ENCODE measurements around the gene TFAP2D. TPM values are rescaled to one million over a fixed set of nuclear protein-coding genes. Genes with fewer than 3 reads are reported as not detected.

Gene TFAP2D
- total RNA-seq, 1 donor from 2014 or later: not detected

- DNase-seq (no peak), ATAC-seq (ENCODE audit: low read depth) (no peak)
- Mint-ChIP-seq H3K27ac (no peak overlapping the region), H3K27me3 (peaks cover 6% of the 10 kb centered on the region), H3K9me3 (peaks cover 1% of the 10 kb centered on the region), H3K4me3 (no peak overlapping the region), H3K36me3 (ENCODE audit: low read depth) (no peaks in the 10 kb centered on the region), H3K4me1 (no peaks in the 10 kb centered on the region)
- ChIA-PET POLR2A (no interaction called here), CTCF (no interaction called here)
- intact Hi-C loops (cut with micrococcal nuclease): no loop called here
- TF ChIP-seq CTCF (IDR thresholded peaks at IDR 0.05): no peak
Measured at GRCh38 chr6:50785921-50786320, 72.6 kb downstream of the TFAP2D start.

GRCh38 chr6:50791900-50792508, 78.7 kb downstream of the TFAP2D start:
- ATAC-seq (ENCODE audit: low read depth): no peak
- ChIA-PET POLR2A (no interaction called here), CTCF (no interaction called here)
- TF ChIP-seq CTCF (IDR thresholded peaks at IDR 0.05): no peak
- Mint-ChIP-seq H3K36me3 (ENCODE audit: low read depth) (no peaks in the 10 kb centered on the region), H3K27me3 (peaks cover 3% of the 10 kb centered on the region), H3K9me3 (peaks cover 6% of the 10 kb centered on the region), H3K27ac (no peak overlapping the region), H3K4me3 (no peak overlapping the region), H3K4me1 (peaks cover 4% of the 10 kb centered on the region)
- no peak for DNase-seq
- intact Hi-C loops (cut with micrococcal nuclease): no loop called here

- H3K27ac Mint-ChIP-seq: no peak overlapping the region
- ChIA-PET POLR2A (no interaction called here), CTCF (no interaction called here)
- ATAC-seq (ENCODE audit: low read depth): no peak
- peaks cover 6% of the 10 kb centered on the region for H3K9me3 Mint-ChIP-seq
- H3K36me3 Mint-ChIP-seq (ENCODE audit: low read depth): no peaks in the 10 kb centered on the region
- H3K4me3 Mint-ChIP-seq: no peak overlapping the region
- TF ChIP-seq CTCF (IDR thresholded peaks at IDR 0.05): no peak
- no peak for DNase-seq
- H3K4me1 Mint-ChIP-seq: peaks cover 4% of the 10 kb centered on the region
- intact Hi-C loops (cut with micrococcal nuclease): no loop called here
- H3K27me3 Mint-ChIP-seq: peaks cover 3% of the 10 kb centered on the region
Measured at GRCh38 chr6:50792771-50793170, 79.4 kb downstream of the TFAP2D start.

- Mint-ChIP-seq H3K27me3 (no peaks in the 10 kb centered on the region), H3K4me3 (no peak overlapping the region)
- CTCF ChIA-PET: no interaction called here
Measured at GRCh38 chr6:50795574-50795973, 82.2 kb downstream of the TFAP2D start.

GRCh38 chr6:50804283-50804682, 91.0 kb downstream of the TFAP2D start:
- no peak overlapping the region for H3K27ac Mint-ChIP-seq
- intact Hi-C loops (cut with micrococcal nuclease): no loop called here
- no peaks in the 10 kb centered on the region for H3K36me3 Mint-ChIP-seq (ENCODE audit: low read depth)
- peaks cover 8% of the 10 kb centered on the region for H3K9me3 Mint-ChIP-seq
- DNase-seq (no peak), ATAC-seq (ENCODE audit: low read depth) (no peak)
- H3K4me1 Mint-ChIP-seq: no peaks in the 10 kb centered on the region
- no peak overlapping the region for H3K4me3 Mint-ChIP-seq
- H3K27me3 Mint-ChIP-seq: no peaks in the 10 kb centered on the region
- no peak for TF ChIP-seq CTCF (IDR thresholded peaks at IDR 0.05)
- CTCF ChIA-PET: no interaction called here
- POLR2A ChIA-PET: no interaction called here

More at GRCh38 chr6:50795574-50795973, 82.2 kb downstream of the TFAP2D start:
- POLR2A ChIA-PET: no interaction called here
- no peak for ATAC-seq (ENCODE audit: low read depth)
- intact Hi-C loops (cut with micrococcal nuclease): no loop called here
- Mint-ChIP-seq H3K9me3 (peaks cover 4% of the 10 kb centered on the region), H3K36me3 (ENCODE audit: low read depth) (no peaks in the 10 kb centered on the region), H3K4me1 (peaks cover 4% of the 10 kb centered on the region), H3K27ac (no peak overlapping the region)
- DNase-seq: no peak
- no peak for TF ChIP-seq CTCF (IDR thresholded peaks at IDR 0.05)

Measured in activated B cell treated with CpG ODN at 0.5 μM for 24 hours (primary cell).